NCI-H2081 treated with DMSO at 0.1 percent for 48 hours (cell line): ENCODE measurements around the gene DONSON.
"Not testable (repeated sequence)": the region's sequence is repeated elsewhere in the genome, so short reads cannot be mapped to it uniquely, and the experiment has no call there.

Experiments
- DNase-seq: peaks from one replicate; lab custom pipeline; 2025; lab: John Stamatoyannopoulos, UW

The DONSON gene, protein sequence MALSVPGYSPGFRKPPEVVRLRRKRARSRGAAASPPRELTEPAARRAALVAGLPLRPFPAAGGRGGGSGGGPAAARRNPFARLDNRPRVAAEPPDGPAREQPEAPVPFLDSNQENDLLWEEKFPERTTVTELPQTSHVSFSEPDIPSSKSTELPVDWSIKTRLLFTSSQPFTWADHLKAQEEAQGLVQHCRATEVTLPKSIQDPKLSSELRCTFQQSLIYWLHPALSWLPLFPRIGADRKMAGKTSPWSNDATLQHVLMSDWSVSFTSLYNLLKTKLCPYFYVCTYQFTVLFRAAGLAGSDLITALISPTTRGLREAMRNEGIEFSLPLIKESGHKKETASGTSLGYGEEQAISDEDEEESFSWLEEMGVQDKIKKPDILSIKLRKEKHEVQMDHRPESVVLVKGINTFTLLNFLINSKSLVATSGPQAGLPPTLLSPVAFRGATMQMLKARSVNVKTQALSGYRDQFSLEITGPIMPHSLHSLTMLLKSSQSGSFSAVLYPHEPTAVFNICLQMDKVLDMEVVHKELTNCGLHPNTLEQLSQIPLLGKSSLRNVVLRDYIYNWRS

DNA sequence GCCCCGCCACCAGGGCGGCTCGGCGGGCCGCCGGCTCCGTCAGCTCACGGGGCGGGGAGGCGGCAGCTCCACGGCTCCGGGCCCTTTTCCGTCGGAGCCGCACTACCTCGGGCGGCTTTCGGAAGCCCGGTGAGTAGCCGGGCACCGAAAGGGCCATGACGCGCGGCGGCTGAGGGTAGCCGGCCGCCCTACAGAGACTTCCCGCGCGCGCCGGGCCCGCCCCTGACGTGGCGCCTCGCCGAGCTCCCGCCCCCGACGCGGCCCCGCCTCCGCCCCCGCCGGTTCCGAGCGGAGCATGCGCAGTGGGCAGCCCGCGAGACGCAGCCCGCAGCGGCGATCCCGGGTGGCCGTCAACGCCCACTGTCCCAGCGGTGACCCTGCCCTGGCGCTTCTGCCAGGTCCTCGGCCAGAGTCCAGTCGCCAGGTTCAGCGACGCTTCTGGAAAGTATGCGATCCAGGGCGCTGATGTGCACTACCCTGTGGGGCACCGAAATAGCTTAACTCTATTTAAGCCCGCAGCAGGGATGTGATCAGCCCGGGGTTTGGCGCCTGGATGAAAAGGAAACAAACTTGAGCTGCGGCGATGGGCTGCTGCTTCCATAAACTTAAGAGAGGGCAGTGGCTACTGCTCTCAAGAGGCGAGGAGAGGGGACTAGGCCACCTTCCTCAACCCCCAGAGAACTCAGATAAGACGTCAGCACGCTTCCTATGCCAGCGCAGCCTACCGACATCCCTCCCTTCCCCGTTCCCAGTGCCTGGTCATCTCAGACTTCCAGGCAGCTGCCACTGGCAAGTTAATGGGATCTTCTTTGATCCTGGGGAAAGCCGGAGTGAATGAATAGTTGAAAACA, at the start of gene DONSON:
TSS of gene DONSON (minus strand) at position 200 of the 851 bp plus-strand sequence. CDS start at position 157, 43 bp downstream.
- DNase-seq = peak; percentile 4

DNA sequence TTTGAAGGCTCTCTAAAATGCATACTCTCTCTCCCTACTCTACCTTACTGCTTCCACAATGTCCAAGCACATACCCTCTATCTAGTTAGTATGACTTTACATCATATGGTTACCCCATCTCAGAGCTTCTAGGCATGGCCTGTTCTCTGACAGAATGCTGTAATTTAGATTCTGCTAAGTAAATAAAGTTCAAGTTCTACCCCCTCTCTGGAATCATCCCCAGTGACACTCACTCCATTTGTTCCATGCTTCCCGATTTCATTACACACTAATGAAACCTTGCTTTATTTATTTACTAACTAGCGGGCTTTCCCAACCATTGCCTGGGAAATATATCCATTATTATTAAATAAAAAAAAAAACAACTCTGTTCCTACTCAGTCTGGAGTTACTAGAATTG, 45.8 kb upstream of the DONSON start:
- no peak for DNase-seq

DNA sequence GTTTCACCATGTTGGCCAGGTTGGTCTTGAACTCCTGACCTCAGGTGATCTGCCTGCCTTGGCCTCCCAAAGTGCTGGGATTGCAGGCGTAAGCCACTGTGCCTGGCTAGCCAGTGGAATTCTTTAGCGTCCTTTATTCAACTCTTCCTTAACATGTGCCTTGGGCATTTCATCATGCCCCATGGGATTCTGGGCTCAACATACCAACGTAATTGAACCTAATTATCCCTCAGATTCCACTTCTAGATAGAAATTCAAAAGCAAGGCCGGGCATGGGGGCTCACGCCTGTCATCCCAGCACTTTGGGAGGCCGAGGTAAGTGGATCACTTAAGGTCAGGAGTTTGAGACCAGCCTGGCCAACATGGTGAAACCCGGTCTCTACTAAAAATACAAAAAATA, 37.7 kb upstream of the DONSON start:
- not testable (repeated sequence) for DNase-seq

DNA sequence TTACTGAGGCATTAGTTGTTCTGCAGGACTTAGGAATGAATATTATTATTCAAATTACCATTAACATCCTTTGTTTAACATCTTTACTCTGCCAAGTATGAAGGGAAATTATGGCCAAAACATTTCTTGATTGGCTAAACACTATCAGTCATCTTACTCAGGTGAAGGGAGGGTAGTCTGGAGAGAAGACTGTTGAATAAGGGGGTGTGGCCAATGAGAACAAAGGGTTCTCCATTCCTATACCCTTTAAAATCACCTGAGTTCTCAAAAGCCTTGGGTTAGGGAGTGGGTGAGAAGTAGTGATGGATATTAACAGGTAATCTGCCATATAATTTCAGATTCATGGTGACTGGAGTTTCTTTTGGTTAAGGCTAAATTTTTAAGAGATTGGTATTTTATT, 33.8 kb upstream of the DONSON start:
- no peak for DNase-seq

DNA sequence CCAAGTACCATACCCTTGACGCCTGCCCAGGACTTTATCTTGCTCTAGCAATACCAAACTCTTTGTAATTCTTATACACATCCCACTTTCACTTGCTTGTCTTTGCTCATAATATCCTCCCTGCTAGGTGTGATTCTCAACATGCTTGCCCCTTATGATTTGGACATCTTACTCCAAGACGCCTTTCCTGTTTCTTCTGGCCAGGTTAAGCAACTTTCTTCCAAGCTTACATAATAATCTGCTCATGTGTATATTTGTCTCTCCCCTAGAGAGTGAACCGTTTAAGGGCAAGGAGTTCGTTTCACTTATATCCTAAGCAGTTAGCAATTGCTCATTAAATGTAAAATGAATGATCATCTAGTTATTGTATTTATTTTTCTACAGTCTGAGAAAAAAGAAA, 31.2 kb upstream of the DONSON start:
- DNase-seq = no peak

DNA sequence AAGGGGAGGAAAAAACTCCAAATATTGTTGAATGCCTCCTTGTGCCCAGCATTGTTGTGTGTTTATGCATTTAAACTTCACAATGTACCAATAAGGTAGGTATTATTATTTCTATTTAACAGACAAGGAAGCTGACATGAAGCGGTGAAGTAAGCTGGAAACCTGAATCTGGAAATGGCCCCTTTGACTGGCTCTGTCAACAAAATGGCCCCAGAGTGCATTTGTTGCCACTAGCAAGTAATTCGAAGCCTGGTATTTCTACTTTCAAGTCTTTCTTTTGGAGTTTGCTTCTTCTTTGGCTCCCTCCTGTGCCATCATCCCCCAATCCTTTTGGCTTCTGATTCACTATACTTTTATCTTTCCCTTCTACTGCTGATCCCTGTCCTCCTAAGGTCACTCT, 29.9 kb upstream of the DONSON start:
- DNase-seq = no peak

DNA sequence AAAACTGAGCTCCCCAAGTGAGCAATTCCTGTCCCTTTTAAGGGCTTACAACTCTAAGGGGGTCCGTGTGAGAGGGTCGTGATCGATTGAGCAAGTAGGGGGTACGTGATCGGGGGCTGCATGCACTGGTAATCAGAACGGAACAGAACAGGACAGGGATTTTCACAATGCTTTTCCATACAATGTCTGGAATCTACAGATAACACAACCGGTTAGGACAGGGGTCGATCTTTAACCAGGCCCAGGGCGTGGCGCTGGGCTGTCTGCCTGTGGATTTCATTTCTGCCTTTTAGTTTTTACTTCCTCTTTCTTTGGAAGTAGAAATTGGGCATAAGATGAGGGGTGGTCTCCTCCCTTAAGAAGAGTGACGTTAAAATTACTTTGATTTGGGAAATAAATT, 29.1 kb upstream of the DONSON start:
- DNase-seq = not testable (repeated sequence)

DNA sequence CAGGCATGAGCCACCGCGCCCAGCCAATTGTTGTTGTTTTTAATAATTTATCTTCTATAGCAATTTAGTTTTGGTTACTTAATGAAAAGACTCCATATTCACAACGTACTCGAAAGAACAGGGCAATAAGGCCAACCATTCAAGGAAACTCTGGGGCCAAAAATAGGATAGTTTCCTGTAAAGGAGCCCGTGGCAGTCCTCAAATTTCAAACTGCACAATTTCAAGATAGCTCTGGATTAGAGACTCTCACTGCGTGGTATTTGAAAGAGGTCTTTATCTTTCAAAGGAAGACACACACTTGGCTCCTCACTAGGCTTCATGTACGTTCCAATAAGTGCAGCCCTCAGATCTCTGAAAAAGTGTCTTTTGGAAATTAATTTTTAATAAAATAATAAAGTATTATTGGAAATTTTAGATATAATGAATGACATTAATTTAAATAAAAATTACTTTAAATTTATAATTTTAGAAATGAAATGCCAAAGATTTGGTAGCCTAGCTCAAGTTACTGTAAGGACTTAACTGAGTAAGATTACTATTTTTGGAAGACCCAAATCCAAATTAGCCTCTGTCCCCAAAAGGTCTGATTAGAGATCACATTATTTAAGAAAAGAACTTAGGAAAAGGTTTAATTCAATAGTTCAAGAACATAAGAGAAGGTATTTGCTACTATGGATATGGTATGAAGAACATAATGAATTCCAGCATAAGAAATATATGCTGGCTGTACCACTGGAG, 22.7 kb upstream of the DONSON start:
- DNase-seq = no peak

DNA sequence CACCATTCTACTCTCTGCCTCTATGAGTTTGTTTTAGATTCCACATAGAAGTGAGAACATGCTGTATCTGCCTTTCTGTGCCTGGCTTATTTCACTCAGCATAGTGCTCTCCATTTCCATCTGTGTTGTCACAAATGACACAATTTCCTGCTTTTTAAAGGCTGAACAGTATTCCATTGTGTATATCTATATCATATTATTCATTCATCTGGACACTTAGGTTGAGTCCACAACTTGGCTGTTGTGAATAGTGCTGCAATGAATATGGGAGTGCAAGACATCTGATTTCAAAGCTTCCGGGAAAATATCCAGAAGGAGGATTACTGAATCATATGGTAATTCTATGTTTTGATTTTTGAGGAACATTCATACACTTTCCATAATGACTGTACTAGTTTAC, 20.1 kb upstream of the DONSON start:
- no peak for DNase-seq

DNA sequence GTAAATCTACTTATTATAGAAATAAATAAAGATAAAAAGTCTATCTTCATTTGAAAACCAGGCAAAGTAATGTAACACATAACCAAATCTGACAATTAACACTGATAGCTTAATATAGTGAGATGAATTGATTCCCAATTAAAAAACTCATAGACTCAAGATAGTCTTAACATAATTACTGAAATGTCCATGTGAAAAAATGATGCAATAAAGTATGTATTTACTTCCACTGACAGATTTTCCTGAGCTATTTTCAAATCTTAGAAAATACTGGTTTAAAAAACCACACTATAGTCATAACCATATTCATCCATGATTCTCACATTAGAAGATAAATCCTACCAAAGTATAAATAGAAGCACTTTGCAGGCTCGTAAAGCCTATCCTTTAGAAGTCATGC, 9.6 kb upstream of the DONSON start:
- DNase-seq = no peak

DNA sequence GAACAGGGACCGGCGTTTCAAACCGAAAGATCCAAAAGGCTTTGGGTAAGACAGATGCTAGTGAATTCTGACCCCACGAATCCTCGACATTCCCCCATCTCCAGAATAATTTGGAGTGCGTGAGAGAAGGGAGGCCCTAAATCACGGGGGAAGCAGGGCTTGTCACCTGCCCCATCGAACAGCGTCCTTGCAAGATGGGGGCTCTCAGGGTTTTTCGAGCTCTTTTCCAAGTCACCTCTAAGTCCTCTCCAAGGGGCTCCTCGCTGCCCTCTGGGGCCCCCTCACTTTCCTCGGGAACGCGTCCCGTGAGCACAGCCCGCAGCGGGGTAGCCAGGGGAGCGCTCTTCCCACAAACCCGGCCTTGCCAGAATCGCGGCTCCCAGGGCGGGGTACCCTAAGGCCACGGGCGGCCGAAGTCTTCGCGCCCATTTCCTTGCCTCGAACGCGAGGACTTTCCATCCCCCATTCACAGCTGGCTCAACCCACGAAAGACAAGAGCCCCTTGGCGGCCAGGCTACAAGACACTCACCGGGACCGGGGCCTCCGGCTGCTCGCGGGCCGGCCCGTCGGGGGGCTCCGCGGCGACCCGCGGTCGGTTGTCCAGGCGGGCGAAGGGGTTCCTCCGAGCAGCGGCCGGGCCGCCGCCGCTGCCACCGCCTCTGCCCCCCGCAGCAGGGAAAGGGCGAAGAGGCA, 546 bp downstream of the DONSON start:
- DNase-seq = no peak

DNA sequence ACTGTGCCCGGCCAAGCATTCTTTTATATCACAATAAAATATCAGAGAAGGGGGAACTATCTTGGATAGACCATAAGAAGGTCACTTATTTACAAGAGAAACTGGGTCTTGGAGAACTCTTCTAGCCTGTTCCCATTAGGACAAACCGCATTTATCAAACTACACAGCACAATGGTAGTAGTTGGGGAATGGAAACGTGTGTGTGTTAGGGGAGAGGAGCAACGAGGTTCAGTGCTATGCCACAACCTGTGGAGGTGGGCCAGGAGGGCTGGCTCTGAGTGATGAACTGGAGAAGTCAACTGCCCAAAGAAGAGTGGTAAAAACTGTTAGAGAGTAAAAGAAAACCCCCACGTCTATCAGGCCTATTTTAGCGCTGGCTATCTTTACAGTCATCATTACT, 1.6 kb downstream of the DONSON start:
- DNase-seq = no peak

DNA sequence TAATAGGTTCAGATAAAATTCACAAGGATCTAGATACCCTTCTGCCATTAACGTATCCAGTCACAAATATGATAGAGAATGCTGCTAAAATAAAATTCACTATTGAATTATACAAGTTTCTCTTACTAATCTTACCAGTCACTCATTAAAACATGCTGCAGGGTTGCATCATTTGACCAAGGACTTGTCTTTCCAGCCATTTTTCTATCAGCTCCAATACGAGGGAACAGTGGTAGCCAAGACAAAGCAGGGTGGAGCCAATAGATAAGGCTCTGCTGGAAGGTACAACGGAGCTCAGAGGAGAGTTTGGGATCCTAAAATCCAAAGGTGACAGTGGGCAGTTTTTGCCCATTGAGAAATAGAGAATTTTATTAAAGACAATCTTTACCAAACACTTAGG, 4.0 kb downstream of the DONSON start:
- DNase-seq = no peak

DNA sequence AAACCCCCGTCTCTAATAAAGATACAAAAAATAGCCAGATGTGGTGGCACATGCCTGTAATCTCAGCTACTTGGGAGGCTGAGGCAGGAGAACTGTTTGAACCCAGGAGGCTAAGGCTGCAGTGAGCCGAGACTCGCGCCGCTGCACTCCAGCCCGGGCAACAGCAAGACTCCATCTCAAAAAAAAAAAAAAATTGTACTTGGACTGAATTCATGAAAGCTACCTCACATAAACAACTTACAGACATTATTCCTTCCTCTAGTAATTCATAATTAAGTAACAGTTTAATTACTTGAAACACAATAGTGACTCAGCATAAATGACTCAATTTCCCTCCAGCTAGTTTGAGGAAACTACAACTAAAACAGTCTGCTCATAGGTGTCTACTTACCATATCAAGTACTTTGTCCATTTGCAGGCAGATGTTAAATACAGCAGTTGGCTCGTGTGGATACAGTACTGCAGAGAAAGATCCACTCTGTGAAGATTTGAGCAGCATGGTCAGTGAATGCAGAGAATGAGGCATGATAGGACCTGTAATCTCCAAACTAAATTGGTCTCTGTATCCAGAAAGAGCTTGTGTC, 9.4 kb downstream of the DONSON start:
- DNase-seq = no peak

DNA sequence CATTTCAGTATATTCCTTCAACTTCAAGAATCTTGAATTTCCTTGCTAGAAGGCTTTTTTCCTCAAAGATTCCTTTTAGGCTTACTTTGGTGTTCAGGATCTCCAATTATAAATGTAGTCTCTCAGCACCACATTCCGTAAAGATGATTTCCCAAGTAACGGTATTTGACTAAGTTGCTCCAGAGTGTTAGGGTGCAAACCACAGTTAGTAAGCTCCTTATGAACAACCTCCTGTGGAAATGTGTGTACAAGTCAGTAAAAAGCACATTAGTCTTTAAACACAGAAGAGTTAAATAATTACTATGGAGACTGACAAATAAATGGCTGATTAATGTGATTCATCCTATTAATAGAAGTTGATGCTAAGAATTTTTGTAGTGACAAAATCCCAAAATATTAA, 10.3 kb downstream of the DONSON start:
- no peak for DNase-seq

DNA sequence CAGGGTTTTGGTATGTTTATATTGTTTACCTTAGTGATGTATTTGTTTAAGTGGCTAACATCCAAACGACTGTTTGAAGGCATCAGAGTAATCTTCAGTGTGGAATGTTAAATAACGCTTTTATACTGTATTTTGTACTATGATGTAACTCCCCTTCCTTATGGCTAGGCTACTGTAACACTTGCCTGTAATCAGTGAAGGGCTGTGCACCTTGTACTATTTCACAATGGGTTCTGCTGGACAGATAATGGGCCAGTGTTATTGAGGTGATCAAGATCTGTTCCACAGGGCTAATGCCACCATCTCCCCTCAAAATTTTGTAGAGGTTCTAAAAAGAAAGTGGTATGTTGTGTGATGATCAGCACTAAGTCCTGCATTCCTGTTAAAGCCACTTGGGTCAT, 11.7 kb downstream of the DONSON start:
- DNase-seq = not testable (repeated sequence)

DNA sequence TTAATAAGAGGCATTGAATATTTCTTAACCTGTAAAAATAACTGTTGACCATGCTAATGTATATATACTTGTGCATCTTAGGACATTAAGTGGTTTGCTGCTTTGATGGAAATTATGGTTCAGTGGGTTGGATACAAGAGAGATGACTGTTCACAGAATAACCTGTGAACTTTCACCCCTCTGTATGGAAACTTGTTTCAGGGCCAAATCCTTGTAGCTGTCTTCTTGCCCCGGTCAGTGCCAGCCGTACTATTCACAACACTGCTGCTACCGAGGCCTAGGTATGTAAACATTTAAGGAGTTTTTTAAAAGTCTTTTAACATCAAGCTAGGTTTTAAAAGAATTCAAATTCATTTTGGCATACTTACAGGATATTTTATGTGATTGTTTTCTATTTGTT, 16.1 kb downstream of the DONSON start:
- no peak for DNase-seq

DNA sequence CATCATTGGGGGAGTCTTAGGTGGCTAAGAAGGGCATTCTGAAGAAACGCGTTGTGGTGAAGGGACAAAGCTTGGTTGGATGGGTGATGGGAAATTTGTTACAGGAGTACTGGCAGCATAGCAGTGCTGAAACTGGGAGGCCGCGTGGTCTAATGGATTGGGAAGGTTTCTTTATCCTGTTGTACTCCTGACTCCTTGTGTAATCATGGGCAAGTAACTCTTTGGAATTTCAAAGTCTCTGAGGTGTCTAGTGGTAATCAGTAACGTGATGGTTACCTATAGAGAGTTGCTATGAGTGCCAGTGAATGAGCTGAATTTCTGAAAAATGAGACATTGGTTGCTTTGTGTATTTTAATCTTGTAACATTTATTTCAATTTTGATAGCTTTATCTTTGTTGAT, 18.5 kb downstream of the DONSON start:
- DNase-seq = no peak

DNA sequence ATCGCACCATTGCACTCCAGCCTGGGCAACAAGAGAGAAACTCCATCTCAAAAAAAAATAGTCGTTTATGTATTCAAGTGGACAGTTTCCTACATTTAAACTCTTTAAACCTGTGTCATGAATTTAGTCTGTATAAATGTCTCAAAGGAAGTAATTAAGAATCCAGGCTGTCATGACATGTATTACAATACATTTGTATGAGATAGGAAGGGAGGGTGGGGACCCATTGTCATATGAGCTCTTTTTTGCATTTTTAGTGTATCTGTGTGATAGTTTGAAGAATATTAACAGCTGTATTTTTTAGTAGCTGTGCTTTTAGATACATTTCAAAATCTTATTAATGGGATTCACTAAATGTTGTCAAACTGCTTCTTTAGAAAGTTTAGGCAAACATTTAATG, 20.0 kb downstream of the DONSON start:
- no peak for DNase-seq

DNA sequence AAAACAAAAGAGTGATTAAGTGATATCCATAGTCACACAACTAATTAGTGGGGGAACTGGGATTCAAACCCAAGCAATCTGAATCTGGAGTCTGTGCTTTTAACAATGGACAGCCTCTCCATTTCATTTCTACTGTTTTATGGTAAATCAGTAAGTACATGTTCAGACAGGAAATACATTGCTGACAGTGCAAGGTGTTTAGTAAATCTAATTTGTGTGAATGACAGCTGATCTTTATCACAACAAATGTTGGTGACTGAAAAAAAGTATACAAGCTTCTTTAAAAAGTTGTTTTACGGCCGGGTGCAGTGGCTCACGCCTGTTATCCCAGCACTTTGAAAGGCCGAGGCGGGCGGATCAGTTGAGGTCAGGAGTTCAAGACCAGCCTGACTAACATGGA, 20.6 kb downstream of the DONSON start:
- DNase-seq = no peak

DNA sequence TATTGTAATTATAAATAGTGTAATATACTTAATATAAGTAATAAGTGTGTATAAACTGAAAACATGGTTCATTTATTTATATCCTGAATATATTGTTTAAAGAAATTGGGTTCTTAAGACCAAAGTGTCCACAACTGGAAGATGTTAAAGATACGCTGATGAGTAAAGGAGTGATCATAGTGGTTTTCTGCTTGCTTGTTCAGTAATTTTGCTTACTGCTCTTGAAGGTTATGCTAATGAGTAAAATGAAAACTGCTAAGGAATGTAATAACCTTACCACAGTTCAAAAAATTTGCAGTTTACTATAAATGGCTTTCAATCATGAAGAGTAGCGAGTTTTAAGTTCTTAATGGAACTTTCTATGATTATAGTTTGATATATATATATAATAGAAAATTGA, 22.0 kb downstream of the DONSON start:
- DNase-seq = no peak
